ENCODE data around the gene ANK3. TPM values are rescaled to one million over a fixed set of nuclear protein-coding genes. Genes with fewer than 3 reads are reported as not detected.

Gene ANK3
- total and polyA plus RNA-seq, 2 experiments from 2014 or later = 26.2 to 49.0 TPM

GRCh38 chr10:60258429-60258797 is 131.3 kb downstream of the ANK3 start:
- no peaks in the 10 kb centered on the region for H4K20me1 ChIP-seq (ENCODE audit: insufficient read depth, poor library complexity, severe bottlenecking)
- H3K27me3 ChIP-seq = no peaks in the 10 kb centered on the region
- peaks cover 4% of the 10 kb centered on the region for H3K4me1 ChIP-seq (ENCODE audit: insufficient read depth)
- no peaks in the 10 kb centered on the region for H3K36me3 ChIP-seq (replicated peaks; ENCODE audit: insufficient read depth, low read depth)
- no peak overlapping the region for H3K4me3 ChIP-seq
- H3K9me3 ChIP-seq (ENCODE audit: low read depth) = no peaks in the 10 kb centered on the region
- 42% methylated on average over 2 of the region's 2 CpGs for WGBS (ENCODE audit: low lambda C conversion rate, missing lambda C conversion rate)
- no peak overlapping the region for H3K4me2 ChIP-seq
- H2AFZ ChIP-seq = no peak overlapping the region
- H3K79me2 ChIP-seq = no peaks in the 10 kb centered on the region
- TF ChIP-seq CTCF (IDR thresholded peaks at IDR 0.05; ENCODE audit: poor library complexity) = no peak
- DNase-seq (ENCODE audit: low spot score) = no peak
- peak overlapping the region; percentile 14 for H3K27ac ChIP-seq
- no peaks in the 10 kb centered on the region for H3K9me2 ChIP-seq (replicated peaks; ENCODE audit: insufficient read depth)

- WGBS (ENCODE audit: low lambda C conversion rate, missing lambda C conversion rate) = 26% methylated on average over 3 of the region's 3 CpGs
- Histone ChIP-seq H3K27ac (peak overlapping the region; percentile 14), H2AFZ (no peak overlapping the region), H3K79me2 (no peaks in the 10 kb centered on the region), H3K36me3 (replicated peaks; ENCODE audit: insufficient read depth, low read depth) (no peaks in the 10 kb centered on the region), H3K9me3 (ENCODE audit: low read depth) (no peaks in the 10 kb centered on the region), H3K4me2 (peak overlapping the region; percentile 14), H3K27me3 (no peaks in the 10 kb centered on the region), H3K9me2 (replicated peaks; ENCODE audit: insufficient read depth) (no peaks in the 10 kb centered on the region), H4K20me1 (ENCODE audit: insufficient read depth, poor library complexity, severe bottlenecking) (no peaks in the 10 kb centered on the region), H3K4me1 (ENCODE audit: insufficient read depth) (peaks cover 4% of the 10 kb centered on the region), H3K4me3 (no peak overlapping the region)
- DNase-seq (ENCODE audit: low spot score) = peak; percentile 32
- TF ChIP-seq EZH2phosphoT487 (IDR thresholded peaks at IDR 0.05; ENCODE audit: low read depth, severe bottlenecking, unreplicated experiment) (no peak), CTCF (IDR thresholded peaks at IDR 0.05; ENCODE audit: poor library complexity) (no peak)
Measured at GRCh38 chr10:60257767-60258428, 131.8 kb downstream of the ANK3 start.

DNA sequence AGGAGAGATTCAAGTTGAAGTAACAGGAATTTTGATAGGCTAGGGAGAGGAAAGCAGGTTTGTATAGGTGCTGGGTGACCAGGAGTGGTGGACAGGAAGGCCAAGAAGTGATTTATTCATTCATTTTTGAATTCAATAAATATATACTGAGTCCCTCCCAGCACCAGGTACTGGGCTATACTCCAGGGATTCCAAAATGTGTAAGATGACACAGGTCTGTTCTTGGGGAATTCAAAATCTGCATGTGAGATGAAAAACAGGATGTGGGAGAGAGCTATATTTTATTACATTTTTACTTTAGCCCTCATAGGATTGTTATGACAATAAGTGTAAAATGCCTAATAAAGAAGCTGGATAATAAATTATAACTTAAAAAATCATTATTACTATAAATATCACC is 134.9 kb downstream of the ANK3 start:
- Histone ChIP-seq H4K20me1 (ENCODE audit: insufficient read depth, poor library complexity, severe bottlenecking) (no peaks in the 10 kb centered on the region), H3K9me2 (replicated peaks; ENCODE audit: insufficient read depth) (no peaks in the 10 kb centered on the region), H3K4me3 (no peak overlapping the region), H3K27me3 (no peaks in the 10 kb centered on the region), H3K27ac (peak overlapping the region; percentile 74), H3K4me2 (no peak overlapping the region), H3K4me1 (ENCODE audit: insufficient read depth) (peaks cover 4% of the 10 kb centered on the region), H3K36me3 (replicated peaks; ENCODE audit: insufficient read depth, low read depth) (no peaks in the 10 kb centered on the region), H2AFZ (no peak overlapping the region), H3K79me2 (no peaks in the 10 kb centered on the region), H3K9me3 (ENCODE audit: low read depth) (no peaks in the 10 kb centered on the region)
- no peak for DNase-seq (ENCODE audit: low spot score)
- TF ChIP-seq CTCF (IDR thresholded peaks at IDR 0.05; ENCODE audit: poor library complexity) (no peak), EZH2 (IDR thresholded peaks at IDR 0.05; ENCODE audit: borderline replicate concordance) (no peak), EZH2phosphoT487 (IDR thresholded peaks at IDR 0.05; ENCODE audit: low read depth, severe bottlenecking, unreplicated experiment) (no peak)

DNA sequence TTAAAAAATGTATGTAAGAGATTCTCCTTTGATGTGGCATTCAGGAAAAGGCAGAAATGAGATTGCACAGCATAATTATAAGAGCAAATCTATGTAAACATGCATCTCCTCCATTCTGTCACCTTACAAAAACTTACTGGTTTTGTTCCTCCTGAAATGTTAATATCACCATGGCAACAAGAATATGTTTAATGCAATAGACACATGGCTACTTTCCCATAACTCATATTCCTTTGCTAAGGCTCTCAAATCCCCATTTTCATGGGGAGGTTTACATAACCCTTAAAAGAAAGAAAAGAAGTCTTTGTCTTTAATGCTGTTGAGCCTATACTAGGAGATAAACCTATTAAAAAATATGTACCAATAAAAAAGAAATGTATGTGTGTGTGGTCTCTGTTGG is 136.2 kb downstream of the ANK3 start:
- peak overlapping the region; percentile 30 for H3K27ac ChIP-seq
- no peak for DNase-seq (ENCODE audit: low spot score)
- no peaks in the 10 kb centered on the region for H3K9me3 ChIP-seq (ENCODE audit: low read depth)
- no peaks in the 10 kb centered on the region for H3K27me3 ChIP-seq
- no peaks in the 10 kb centered on the region for H4K20me1 ChIP-seq (ENCODE audit: insufficient read depth, poor library complexity, severe bottlenecking)
- H3K9me2 ChIP-seq (replicated peaks; ENCODE audit: insufficient read depth) = no peaks in the 10 kb centered on the region
- H2AFZ ChIP-seq = no peak overlapping the region
- TF ChIP-seq EZH2 (IDR thresholded peaks at IDR 0.05; ENCODE audit: borderline replicate concordance) (no peak), CTCF (IDR thresholded peaks at IDR 0.05; ENCODE audit: poor library complexity) (no peak), EZH2phosphoT487 (IDR thresholded peaks at IDR 0.05; ENCODE audit: low read depth, severe bottlenecking, unreplicated experiment) (no peak)
- no peak overlapping the region for H3K4me3 ChIP-seq
- H3K79me2 ChIP-seq = no peaks in the 10 kb centered on the region
- no peak overlapping the region for H3K4me2 ChIP-seq
- H3K4me1 ChIP-seq (ENCODE audit: insufficient read depth) = peaks cover 4% of the 10 kb centered on the region
- H3K36me3 ChIP-seq (replicated peaks; ENCODE audit: insufficient read depth, low read depth) = no peaks in the 10 kb centered on the region
